WTC11 (cell line): ENCODE data around the gene RDH12.
"Not testable (repeated sequence)": the region's sequence is repeated elsewhere in the genome, so short reads cannot be mapped to it uniquely, and the experiment has no call there.

Source experiments
- CREB1 ChIP-seq: sonication (generic); formaldehyde crosslinking; IDR thresholded peaks from 2 replicates; pipeline ENCODE4 v1.8.0; 2023; ENCODE audit warnings: mild to moderate bottlenecking, missing genetic modification reagents
- CTCF ChIP-seq: fragments of 200-600 bp; IDR thresholded peaks from 2 replicates; pipeline ENCODE4 v1.8.0; 2022; ENCODE audit warnings: antibody characterized with exemption
- E2F1 ChIP-seq: sonication (generic); formaldehyde crosslinking; IDR thresholded peaks from 2 replicates; pipeline ENCODE4 v1.8.0; 2022; ENCODE audit warnings: mild to moderate bottlenecking, missing genetic modification reagents
- MAX ChIP-seq: sonication (generic); formaldehyde crosslinking; IDR thresholded peaks from 2 replicates; pipeline ENCODE4 v1.8.0; 2022; ENCODE audit warnings: mild to moderate bottlenecking, missing genetic modification reagents
- TCF7 ChIP-seq: sonication (generic); formaldehyde crosslinking; IDR thresholded peaks from 2 replicates; pipeline ENCODE4 v1.8.0; 2022; ENCODE audit warnings: mild to moderate bottlenecking, low read depth, missing genetic modification reagents, moderate library complexity
- USF1 ChIP-seq: sonication (generic); formaldehyde crosslinking; IDR thresholded peaks from 2 replicates; pipeline ENCODE4 v1.8.0; 2022; ENCODE audit warnings: mild to moderate bottlenecking, missing genetic modification reagents

- TF ChIP-seq MAX (CRISPR knock-in tag); CTCF; E2F1 (CRISPR knock-in tag); TCF7 (CRISPR knock-in tag); USF1 (CRISPR knock-in tag); CREB1: not testable (repeated sequence)
These were observed 17.7 kb downstream of the RDH12 start for GRCh38 chr14:67719385-67719784.
